HL-60/S4 (cell line): ENCODE measurements around the gene NPAS2.

ENCODE experiments used
- in situ Hi-C: fragments of 300-500 bp; cut with MboI; formaldehyde crosslinking; loops from 2 replicates; pipeline ENCODE4 v1.14.3; 2022; ENCODE audit warnings: low sequenced_read_pairs

The NPAS2 gene

DNA sequence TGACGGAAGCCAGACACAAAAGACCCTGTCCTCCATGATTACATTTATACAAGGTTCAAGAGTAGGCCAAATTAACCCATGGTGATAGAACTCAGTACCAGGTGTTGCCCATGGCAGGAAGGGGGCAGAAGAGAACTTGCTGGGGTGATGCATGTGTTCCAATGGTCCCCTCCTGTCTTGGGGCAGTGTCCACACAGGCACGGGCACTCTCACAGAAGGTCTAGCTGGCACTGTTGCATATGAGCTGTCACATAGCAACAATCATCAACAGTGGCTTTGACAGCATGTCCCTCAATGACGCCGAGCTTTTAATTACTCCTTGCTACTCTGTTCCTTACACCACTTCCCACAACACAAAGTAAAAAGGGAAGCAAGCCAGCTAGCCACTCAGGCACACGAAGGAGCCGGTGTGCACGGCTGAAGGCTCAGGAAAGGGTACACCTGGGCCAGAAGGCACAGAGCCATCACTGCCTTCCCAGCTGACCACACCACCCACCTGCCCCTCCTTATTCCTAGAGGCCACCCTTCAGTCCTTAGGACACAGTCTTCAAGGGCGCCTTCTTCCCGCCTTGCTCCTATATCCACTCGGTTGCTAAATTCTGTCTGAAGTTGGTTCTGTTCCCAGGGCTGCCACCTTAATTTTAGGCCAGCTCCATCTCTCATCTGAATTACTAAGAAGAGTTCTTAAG, 211.1 kb downstream of the NPAS2 start:
- in situ Hi-C loops = no loop called here

DNA sequence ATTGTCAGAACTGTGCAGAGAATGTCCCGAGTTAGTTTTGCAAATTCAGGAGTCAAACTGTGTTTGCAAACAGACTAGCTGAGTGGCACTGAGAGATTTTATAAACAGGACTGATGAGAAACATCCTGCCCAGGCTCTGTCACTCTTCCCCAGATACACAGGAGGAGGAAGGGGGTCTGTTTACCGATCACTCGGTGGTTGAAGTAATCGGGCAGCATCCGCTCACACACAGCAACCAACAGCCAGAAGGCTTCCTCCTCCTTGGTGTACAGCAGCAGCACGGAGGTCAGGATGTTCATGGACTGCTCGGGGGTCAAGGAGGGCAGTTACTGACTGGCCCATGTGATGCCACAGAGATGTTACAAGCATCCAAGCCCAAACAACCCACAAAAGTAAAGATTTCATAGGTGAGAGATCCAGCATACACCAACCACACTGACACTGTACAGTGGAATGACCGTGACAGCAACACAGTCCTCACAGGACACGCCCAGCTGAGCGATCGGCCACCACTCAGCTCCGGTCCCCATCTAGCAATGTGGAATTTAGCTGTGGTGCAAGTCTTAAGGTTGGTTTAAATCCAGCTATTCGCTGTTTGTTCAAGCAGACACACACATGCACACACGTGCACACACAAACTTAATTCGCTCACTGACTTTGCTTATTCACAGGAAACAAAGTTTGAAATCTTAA, 212.3 kb downstream of the NPAS2 start:
- in situ Hi-C loops = no loop called here

DNA sequence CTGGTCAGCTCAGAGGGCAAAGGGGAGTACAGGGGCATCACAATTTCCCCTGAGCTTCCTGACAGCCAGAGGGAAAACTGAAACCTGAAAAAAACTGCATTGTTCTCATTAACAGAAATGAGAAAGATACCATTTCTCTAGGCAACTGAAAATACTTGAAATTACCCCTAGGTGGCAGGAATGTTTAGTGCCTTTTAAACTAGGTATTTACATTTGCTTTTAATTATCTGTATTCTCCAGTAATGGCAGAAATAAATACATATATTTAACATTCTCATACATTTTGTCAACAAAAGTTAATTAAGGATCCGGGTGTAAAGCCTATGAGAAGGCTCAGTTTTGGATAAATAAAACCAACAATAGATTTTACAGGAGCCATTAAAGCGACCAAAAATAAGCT, 216.6 kb downstream of the NPAS2 start:
- in situ Hi-C loops = no loop called here

DNA sequence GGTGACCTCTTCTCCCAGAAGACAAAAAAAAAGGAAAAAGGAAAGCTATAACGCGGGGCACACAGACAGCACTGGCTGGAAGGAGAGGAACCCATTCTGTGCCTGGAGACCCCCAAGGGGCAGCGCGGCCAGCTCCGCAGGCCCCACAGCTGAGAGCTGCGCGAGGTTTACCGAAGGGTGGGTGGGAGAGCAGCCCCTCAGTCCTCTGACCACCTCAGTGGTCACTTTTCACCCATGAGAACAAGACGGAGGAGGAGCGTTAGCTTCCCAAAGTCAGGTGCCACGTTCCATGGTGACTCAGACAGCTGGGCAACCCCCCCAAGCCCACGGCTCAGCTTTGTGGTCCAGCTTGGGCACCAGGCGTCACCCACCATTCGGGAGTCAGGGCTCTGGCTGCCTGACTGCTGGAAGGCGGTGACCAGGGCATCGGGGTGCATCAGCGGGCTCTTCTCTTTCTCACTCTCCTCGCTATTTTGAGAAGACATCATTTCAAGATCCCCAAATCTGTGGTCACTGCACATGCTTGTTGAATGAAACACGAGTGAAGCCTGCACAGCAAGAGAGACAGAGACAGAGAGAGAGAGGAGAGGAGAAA, 217.3 kb downstream of the NPAS2 start:
- in situ Hi-C loops = no loop called here

DNA sequence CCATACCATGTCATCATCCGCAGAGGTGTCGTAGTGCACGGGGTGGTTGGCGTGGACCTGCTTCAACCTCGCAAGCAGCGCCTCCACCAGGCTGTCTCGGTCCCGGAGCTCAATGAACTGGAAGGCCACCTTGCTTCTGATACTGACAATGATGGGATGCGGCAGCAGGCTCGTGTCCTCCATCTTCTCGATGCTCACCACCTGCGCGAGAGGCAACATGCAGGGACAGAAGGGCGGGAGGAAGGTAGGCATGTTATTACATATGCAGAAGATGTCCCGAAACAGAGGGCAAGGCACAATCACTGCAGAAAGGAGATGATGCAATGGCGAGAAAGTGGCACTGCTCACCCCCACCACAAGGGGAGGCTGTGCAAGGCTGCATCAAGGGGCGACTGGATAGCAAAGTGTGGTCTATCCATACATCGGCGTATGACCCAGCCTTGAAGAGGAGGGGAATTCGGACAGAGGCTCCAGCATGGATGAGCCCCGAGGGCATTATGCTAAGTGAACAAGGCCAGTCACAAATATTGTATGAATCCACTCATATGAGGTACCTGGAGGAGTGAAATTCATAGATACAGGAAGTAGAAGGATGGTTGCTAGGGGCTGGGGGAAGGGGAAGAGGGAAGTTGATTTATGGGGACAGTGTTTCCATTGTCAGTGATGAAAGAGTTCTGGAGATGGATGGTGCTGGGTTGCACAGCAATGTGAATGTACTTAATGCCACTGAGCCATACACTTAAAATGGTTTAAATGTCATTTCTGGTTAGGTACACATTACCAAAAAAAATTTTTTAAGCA, 218.7 kb downstream of the NPAS2 start:
- in situ Hi-C loops = no loop called here

DNA sequence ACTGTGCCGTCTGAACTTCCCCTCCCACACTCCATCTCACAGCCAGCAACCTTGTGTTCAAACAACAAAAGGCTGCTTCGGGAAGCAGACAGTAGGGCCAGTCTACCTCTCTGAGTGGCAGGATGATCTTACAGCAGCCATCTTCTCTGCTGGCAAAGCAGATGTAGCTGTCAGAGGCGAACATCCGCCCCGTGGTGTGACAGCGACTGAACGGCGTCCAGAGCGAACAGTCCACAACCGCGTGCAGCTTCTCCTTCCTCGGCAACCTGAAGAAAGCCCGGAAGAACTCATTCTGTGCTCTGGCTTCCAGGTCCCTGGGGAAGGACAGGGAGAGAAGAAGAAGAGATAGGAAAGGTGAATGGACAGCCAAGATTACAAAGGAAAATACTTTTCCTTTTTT, 220.1 kb downstream of the NPAS2 start:
- in situ Hi-C loops = no loop called here

DNA sequence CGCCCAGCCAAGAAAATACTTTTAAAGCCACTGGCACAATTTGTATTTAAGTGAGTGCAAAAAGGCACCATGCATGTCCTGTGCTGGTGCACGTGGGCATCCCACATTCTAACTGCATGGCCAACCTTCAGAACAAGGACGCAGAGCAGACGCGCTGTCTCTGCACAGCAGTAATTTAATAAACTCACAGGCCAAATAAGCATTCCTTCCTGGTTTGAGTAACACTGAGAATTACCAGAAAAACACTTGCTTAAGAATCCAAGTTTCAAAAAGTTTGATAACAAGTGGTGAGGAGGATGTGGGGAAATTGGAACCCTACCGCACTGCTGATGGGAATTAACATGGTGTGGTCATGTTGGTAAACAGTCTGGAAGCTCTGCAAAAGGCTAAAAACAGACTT, 220.8 kb downstream of the NPAS2 start:
- in situ Hi-C loops = no loop called here

DNA sequence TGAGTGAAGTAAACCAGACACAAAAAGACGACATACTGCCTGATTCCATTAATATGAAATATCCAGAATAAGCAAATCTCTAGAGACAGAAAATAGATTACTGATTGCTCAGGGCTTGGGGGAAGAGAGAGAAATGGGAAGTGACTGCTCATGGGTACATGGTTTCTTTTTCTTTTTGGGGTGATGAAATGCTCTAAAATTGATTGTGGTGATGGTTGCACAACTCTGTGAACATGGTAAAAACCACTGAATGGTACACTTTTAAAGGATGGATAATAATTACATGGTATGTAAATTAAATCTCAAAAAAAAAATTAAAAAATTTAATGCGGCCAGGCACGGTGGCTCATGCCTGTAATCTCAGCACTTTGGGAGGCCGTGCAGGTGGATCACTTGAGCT, 221.5 kb downstream of the NPAS2 start:
- in situ Hi-C loops = no loop called here

DNA sequence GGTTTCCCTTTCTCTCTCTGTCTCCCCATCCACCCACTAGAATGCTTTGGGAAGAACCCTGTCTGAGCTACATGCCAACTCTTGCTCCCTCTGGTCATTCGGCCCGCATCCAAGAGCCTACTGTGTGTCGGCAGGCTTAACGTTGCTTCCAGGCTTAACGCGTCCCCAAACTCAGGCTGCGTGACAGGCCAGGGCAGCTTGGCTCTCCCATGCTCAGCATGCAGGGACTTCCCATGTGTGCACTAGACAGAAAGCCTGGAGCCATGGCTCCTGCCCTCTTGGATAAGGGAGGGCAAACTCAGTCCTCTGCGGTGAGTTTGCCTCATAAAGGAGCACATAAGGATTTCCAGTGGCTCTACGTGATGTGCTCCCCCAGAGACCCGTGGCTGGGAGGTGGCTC, 225.4 kb downstream of the NPAS2 start:
- in situ Hi-C loops = no loop called here
